GM10266 (cell line): ENCODE measurements around the gene AHNAK.
"Not testable (repeated sequence)": the region's sequence is repeated elsewhere in the genome, so short reads cannot be mapped to it uniquely, and the experiment has no call there.

Experiments
- DNase-seq: peaks from one replicate; pipeline ENCODE4 v3.0.0; 2012; ENCODE audit errors: extremely low spot score
- TF ChIP-seq, protein P1 (sequence below): IDR thresholded peaks from 2 replicates; pipeline ENCODE4 v1.5.1; 2012; ENCODE audit warnings: mild to moderate bottlenecking, low read depth; ENCODE audit not compliant: control insufficient read depth, insufficient read depth; ENCODE audit errors: missing control alignments

The AHNAK gene

DNA sequence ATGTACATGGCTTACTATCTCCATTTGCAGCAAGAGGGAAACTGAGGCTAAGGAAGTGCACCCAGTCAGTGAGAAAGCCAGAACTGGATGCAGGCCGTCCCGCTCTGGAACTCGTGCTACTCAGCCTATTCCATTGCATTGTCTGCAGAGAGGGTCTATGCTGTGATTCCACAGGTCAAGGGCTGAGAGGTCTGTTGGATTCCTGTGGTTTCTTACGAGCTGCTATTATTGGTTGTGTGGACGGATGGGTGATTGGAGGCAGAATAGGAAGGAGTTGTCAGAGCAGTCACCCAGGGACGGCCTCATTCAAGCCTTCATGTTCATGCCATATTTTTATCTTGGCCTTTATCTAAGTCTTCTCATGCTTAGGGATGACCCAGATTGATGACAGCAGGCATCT, 94.3 kb downstream of the AHNAK start:
- TF ChIP-seq, protein P1, sequence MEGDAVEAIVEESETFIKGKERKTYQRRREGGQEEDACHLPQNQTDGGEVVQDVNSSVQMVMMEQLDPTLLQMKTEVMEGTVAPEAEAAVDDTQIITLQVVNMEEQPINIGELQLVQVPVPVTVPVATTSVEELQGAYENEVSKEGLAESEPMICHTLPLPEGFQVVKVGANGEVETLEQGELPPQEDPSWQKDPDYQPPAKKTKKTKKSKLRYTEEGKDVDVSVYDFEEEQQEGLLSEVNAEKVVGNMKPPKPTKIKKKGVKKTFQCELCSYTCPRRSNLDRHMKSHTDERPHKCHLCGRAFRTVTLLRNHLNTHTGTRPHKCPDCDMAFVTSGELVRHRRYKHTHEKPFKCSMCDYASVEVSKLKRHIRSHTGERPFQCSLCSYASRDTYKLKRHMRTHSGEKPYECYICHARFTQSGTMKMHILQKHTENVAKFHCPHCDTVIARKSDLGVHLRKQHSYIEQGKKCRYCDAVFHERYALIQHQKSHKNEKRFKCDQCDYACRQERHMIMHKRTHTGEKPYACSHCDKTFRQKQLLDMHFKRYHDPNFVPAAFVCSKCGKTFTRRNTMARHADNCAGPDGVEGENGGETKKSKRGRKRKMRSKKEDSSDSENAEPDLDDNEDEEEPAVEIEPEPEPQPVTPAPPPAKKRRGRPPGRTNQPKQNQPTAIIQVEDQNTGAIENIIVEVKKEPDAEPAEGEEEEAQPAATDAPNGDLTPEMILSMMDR = no peak
- DNase-seq = no peak

DNA sequence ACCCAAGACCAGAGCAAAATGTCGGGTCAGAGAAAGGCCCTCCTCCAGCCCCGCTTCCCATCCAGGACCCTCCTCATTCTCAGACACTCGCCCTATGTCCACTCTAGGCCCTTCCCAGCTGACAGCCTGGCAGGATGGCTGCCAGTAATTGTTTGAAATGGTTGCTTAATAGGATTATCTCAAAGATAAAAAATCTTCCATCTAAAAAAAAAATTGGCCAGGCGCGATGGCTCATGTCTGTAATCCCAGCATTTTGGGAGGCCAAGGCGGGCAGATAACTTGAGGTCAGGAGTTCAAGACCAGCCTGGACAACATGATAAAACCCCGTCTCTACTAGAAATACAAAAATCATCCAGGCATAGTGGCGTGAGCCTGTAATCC, 95.4 kb downstream of the AHNAK start:
- DNase-seq = no peak
- TF ChIP-seq, protein P1 = no peak

DNA sequence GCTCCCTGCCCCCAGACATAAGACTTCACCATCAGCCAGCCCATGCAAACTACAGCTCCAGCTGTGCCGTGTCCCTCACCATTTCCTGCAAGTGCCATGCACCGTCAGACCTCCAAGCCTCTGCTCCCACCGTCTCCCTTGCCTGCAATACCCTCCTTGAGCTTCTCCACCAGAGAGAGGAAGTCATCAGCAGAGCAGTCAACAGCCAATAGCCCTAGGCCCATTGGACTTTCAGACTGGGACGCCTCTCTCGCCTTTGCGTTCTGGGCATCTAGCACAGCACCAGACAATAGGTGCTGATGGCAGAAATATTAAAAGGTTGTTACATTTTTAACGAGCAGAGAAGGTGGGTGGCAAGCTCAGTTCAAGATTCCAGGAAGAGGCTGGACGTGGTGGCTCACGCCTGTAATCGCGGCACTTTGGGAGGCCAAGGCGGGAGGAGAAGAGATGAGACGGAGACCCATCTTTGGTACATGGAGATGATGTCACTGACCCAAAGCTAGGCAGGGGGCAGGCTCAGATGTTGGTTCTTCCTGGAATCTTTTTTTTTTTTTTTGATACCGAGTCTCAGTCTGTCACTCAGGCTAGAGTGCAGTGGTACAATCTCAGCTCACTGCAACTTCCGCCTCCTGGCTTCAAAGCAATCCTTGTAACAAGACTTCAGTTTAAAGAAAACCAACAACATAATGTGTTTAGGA, 95.9 kb downstream of the AHNAK start:
- TF ChIP-seq, protein P1 = no peak
- no peak for DNase-seq

DNA sequence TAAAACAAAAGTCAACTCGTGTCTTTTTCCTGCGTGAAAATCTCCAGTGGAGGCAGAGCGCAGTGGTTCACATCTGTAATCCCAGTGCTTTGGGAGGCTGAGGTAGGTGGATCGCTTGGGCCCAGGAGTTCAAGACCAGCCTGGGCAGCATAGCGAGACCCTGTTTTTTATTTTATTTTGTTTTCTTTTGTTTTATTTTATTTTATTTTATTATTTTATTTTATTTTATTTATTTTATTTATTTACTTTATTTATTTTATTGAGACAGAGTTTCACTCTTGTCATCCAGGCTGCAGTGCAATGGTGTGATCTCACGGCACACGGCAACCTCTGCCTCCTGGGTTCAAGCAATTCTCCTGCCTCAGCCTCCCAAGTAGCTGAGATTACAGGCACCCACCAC, 96.7 kb downstream of the AHNAK start:
- DNase-seq = not testable (repeated sequence)

DNA sequence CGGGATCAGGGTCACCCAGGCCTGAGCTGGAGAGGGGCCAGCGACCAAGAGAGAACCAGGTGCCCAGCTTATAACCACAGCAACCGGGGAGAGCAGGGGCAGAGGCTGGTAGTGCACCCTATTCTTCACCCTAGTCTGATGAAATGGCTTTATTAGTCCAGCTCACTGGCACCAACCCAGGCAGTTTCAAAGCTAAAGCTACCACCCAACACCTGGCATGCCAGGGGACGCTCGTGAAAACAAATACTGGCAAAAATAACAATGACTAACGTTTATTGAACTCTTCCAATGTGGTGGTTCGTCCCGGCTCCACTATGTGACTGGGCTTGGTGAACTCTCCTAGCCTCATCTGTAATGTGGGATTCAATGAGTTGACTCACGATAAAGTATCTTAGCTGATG, 97.2 kb downstream of the AHNAK start:
- DNase-seq = no peak
- TF ChIP-seq, protein P1 = no peak

DNA sequence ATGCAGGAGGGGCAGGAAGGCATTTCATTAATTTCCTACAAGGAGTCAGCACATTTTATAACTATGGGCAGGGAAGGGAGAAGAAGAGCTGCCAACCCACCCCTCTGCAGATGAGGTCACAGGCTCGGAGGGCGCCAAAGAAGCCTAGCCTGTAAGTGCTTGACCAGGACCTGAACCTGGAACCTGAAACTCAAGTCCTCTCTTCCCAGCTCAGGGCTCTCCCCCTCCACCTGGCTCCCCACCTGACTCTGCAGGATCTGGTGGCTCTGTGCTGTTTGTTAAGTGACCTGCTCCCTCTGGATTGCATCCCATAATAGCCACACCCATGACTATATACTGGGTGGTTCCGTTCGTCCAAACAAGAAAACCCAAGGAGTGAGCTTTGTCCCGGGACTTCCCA, 100.5 kb downstream of the AHNAK start:
- no peak for DNase-seq
- TF ChIP-seq, protein P1 = no peak

DNA sequence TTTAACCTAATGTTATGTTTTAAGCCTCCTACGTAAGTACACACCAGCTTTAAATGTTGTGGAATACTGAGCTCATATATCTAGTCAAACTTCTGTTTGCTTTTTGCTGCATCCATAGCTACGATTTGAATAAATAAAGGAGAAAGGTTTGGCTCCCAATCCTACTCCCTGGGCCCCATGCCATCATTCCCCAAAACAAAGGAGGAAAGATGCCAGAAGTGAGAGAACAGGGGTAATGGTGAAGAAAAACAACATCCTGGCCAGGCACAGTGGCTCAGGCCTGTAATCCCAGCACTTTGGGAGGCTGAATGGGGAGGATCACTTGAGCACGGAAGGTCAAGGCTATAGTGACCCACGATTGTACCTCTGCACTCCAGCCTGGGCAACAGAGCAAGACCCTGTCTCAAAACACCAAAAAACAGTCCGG, 101.3 kb downstream of the AHNAK start:
- TF ChIP-seq, protein P1 = no peak
- DNase-seq = no peak

DNA sequence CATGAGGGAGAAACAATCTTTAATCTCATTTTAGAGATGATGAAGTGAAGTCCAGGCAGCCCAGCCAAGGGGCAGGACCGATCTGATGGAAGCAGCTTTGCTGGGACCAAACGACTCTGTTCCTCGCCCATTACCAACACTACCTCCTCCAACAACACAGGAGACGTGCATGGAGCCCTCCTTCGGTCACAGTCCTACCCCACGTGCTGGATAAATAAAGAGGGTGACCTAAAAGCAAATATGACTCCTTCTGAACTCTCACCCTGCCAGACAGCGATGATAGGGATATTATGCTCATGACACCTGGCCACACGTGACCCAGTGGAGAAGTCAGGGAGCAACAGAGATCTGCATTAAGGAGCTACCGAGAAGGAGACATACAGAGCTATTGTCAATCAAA, 101.8 kb downstream of the AHNAK start:
- TF ChIP-seq, protein P1 = no peak
- DNase-seq = no peak
